Activated CD8-positive, alpha-beta memory T cell treated with anti-CD3 and anti-CD28 coated beads, Interleukin-2, amount 50 U/mL, for 24 hours (primary cell): ENCODE measurements around the gene SLC9A5.

Source experiments
- DNase-seq: peaks from one replicate; pipeline ENCODE4 v3.0.0-alpha.2; 2020; ENCODE audit errors: extremely low read depth

The SLC9A5 gene

DNA sequence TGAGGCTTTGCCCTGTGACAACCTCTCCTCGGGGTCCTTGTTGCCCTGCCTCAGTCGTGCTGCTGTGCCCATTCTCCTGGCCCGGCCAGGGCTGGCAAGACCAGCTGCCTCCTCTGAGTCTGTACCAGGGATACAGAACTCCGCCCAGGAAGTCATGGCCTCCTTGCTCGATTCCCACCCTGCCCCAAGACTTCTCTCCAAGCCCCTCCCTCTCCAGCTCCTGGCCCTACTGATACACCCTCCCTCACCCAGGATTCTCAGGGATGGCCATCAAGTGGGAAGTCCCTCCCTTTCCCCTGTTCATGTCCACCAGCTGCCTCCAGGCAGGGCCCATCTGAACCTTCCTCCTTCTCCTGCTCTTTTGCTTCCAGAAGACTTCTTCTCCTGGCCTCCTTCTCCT lies 33.1 kb upstream of the SLC9A5 start:
- DNase-seq: no peak

DNA sequence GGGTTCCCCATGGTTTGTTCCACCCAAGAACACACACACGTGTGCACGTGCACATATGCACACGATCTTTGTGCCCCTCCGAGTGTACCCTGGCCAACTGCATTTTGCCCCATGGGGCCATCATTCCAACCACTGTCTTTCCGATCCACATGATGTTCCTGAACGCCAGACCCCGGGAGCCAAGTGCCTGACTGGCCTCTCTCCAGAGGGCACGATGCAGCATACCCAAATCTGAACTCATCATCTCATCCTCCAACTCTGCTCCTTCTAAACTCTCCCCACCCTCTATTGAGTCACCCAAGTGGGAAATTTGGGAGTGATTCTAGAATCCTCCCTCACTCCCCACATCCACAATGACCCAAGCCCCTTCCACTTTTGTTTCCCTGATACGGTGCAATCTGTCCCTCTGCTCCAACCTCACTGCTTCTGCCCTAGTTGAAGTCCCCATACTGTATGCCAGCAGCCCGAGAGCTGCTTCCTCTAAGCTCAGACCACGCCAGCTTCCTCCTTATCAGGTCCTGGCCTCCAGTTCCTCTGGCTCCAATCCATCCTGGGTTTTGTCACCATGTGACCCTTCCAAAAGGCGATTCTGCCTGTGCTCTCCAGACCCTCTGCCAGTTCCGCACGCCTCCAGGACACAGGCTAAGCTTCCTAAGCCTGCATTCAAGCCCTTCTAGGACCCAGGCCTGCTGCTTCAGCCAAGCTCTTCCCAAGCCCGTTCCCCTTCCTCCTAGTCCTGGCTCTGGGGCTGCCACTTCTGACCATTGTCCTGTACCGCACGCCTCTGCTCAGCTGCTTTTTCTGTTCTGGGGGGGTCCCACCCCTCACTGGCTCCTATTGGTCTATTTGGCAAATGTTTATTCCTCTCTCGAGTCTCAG lies 31.9 kb upstream of the SLC9A5 start:
- DNase-seq: no peak

DNA sequence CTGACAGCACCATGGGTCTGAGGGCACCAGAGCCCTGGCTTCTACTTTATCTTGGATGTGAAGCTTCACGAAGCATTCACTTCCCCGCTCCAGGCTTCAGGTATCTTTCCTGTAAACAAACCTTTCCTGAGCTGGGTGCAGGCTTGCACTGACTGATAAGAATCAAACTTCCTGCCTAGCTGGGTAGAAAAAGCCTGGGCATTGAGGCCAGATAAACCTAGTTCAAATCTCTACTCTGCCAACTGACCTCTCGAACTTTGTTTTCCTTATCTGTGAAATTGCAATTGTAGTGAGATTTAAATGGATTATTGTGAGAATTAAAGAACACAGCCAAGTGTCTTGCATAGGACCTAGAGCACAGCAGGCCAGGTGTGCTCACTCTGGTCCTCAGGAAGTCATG lies 24.8 kb upstream of the SLC9A5 start:
- no peak for DNase-seq

DNA sequence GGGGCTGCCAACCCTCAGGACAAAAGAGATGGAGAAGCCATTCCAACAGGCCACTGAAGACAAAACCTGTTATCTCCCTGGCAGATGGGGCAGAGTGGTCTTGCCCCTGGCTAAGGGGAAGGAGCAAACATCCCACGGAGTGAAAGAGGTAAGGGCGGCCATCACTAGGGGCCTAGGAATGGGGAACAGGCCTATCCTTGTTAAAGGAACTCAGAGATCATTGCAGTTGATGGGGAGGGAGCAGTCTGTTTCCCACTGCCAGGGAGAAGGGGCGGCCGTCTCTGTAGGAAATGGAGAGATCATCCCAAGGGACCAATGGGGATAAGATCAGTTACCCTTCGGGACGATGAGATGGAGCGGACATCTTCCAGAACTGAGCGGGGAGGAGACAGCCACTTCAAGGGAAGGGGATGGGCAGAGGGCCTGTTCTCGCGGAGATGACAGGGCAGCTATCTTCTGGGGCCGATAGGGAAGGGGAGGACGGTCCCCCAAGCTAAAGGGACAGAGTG lies 22.4 kb upstream of the SLC9A5 start:
- no peak for DNase-seq

DNA sequence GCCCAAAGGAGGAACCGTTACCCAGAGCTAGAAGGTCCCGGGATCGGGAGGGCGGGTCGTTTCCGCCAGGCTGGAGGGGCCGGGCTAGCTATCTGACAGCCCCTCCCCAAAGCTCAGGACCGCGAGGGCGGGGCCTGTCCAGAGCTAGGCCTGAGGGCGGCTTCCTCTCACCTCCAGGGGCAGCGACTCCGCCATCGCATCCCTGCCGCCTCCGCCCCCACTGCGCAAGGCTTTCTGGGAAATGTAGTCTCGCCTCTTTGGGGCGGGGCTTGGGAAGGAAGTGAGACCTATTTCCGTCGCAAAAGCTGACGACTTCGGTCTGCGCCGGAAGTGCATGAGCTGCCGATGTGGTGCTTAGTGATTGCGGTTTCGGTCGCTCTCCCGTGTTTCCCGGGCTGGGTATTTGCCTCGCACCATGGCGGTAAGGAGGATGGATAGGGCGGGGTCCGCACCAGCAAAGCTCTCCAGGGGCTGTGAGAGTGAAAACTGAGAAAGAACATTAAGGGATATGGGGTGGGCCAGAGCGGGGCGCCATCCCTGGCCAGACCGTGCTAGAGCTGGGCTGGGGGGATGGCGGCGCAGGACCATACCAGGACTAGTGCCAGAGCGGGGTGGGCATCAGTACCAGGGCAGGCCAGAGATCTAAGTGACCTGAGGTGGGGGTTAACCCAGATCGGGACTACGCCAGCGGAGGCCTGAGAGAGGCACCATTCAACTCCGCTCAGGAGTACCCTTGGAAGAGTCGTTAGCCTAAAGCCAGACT lies 21.8 kb upstream of the SLC9A5 start, which contains the start of gene TMEM208:
TMEM208 (plus strand) TSS at position 327 of the 763 bp plus-strand sequence; CDS start at position 416, 89 bp downstream.
- DNase-seq: peak; percentile 98

DNA sequence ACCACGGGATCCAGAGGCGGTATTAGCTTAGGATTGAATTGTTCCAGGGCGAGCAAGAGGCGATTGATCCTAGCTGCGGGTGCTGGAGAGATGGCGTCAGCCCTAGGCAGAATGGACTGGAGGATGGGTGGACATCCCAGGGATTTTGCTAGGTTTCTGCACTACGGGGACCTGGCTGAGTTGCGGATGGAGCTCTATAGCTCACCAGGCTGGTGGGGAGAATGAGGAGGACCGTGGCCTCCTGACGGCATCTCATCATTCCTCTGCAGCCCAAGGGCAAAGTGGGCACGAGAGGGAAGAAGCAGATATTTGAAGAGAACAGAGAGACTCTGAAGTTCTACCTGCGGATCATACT lies 21.2 kb upstream of the SLC9A5 start:
- no peak for DNase-seq

DNA sequence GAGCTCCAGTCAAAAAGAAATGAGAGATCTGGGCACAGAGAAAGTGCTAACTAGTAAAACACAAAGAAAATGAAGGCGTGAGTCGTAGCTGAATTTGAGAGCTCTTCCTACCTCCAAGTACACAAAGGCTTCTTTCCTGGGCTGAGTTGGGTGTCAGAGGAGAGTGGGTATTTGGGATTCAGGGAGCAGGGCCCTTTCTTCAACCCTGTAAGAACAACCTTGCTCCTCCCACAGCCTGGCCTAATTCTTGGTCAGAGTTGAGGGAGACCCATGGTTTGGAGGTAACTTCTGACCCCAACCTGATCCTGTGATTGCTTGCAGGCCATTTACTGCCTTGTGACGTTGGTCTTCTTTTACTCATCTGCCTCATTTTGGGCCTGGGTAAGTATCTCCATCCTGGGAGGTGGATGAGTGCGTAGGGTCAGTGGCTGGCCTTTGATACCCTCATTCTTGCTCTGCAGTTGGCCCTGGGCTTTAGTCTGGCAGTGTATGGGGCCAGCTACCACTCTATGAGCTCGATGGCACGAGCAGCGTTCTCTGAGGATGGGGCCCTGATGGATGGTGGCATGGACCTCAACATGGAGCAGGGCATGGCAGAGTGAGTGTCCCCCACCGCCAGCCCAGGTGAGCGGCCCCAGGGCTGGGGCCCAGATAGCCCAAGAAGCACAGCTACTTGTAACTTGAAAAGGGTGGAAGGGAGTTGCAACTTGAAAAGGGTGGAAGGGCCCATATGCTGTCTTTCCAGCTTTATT lies 20.6 kb upstream of the SLC9A5 start:
- no peak for DNase-seq

DNA sequence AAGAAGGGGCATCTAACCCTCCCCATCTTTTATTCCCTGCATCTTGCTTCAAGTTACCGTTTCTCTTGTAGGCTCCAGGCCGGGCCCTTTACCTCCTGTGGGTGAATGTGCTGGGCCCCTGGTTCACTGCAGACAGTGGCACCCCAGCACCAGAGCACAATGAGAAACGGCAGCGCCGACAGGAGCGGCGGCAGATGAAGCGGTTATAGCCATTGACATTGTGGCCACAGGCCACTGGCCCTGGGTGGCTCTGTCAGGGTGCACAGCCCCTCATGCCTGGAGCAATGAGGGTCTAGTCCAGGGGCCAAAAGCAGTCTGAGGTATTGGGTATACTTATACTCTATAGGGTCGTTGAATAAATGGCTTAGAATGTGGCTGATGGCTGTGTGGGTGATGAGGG lies 19.9 kb upstream of the SLC9A5 start:
- DNase-seq: no peak

DNA sequence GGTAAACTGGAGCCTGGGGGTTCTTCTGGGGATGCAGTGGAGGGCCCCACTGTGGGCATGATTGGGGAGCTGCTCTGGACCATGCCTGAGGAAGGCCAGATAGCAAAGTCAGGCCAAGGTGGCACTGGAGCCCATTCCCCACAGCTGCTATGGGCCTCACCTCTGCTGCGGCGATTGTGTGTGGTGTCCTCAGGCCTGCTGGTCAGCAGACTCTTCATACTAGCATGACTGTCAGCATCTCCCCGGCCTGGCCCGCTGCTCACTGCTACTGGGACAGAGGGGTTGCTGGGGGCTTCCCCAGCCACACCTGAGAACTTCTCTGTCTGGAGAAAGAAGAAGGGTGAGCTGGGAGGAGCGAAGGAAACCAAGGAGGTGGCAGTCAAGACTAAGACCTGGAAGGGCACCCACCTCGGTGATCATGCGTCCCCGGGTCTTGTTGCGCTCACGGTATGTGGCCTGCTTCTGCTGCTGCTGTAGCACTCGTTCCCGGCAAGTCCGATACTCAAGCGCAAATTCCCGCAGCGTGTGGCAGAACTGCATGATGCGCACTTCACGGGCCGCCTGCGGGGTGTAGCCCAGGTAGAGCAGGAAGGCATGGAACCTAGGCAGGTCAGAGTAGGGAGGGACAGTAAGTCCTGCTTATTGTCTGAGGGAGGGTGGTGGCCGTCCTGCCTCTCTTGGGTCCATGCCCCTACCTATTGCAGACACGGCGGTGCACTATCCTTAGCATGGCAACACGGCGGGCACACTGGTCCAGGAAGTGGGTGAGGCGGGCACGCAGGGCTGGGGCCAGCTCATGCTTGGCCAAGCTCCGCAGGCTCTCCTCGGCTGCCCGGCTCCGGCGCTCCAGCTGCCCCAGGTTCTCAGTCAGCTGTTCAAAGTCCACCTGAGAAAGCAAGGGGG lies 18.6 kb upstream of the SLC9A5 start:
- no peak for DNase-seq

DNA sequence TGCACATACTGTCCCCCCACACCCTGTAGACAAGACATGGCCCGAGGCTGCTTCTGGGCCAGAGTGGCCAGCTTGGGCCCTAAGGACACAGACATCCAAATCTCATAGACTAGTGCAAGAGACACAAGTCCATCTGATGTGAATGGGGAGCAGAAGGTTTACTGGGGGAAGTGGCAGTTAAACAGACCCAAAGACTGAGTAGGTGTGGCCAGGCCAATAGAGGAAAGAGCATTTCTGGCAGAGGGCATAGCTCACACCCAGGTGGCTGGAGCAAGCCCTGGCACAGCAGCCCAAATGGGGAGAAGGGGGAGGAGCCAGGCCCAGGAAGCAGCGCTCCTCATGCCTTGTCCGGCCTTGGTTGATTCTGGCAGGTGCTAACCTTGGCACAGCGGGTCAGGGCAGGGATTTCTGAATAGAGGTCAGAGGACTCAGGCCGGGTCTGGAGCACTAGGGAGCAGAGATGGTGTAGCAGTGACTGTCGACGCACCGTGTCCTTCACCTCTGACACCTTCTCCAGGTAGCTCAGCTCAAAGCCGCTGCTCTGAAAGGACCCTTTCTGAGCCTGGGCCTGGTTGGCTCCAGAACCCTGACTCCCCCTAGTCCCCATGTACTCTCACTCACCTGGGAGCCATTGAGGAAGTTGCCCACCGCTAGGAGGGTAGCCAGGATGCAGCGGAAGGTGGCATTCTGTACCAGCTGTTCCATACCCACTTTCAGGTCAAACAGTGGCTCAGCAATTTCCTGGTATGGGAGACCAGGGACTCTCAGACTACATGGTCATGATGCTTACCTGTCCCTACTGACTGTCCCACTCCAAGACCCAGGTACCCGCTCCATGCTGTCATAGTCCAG lies 17.7 kb upstream of the SLC9A5 start:
- no peak for DNase-seq

DNA sequence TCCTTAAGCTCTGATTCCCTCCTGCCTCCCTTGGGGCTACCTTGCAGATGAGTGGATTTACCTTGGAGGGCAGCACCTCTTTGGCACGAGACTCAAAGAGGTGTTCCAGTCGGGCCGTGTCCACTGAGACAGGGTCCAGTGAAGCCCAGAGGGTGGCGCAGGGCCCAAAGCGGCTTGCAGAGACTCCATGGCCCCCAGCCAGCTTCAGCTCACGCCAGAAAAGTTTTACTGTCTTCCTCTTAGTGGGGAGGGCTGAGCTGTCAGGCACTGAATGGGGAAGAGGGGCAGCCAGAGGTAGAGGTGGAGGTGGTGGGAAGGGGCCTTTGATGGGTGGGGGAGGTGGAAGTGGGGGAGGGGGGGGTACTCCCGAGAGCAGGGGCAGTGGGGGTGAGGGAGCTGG lies 15.2 kb upstream of the SLC9A5 start:
- DNase-seq: no peak

DNA sequence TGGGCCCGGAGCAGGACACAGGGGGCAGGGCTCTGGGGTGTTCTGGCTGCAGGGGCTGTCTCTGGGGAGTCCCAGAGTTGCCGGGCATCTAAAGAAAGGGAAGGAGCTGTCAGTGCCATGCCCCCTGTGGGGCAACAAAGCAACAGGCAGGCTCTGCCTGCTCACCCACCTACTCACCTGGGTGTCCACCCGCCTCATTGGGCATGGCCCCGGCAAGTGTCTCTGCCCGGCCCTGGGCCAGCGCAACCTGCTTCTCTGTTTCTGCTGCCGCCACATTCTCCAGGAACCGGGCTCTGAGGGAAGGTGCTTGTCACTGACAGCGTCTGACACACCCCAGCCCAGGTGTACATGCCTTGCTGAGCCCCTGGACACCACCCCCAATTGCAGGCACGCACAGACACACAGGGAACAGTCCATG lies 14.6 kb upstream of the SLC9A5 start:
- DNase-seq: no peak

DNA sequence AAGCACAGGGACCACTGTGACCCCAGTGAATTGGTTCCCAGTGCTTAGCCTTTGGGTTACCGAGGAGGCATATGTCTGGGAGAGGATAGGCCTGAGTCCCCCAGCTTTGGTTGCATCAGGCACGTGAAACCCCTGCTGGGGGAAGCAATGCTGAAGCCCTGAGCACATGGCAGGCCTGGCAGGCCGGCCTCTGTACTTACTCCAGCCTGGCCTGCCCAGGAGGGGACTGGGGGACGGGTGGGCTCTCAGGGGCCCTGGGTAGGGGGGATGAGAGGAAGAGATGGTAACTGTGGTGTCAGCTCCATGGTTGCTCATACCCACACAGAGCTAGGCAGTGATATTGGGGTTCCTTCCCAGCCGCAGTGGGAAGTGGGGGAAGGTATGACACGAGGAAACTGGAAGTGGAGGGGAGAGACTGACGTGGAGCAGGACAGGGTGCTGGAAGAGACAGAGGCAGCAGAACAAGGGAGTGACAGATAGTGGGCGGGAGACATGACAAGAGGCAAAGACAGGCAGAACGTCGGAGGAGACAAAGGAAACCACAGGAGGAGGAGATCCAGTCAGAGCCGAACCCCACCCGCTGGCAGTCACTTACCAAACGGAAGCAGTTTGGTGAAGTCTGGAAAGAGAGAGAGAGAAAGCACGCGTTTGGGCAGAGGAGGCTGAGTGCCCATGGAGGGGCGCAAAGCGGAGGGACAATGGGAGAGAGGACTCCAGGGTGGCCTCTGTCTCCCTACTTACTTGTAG lies 12.8 kb upstream of the SLC9A5 start:
- no peak for DNase-seq

DNA sequence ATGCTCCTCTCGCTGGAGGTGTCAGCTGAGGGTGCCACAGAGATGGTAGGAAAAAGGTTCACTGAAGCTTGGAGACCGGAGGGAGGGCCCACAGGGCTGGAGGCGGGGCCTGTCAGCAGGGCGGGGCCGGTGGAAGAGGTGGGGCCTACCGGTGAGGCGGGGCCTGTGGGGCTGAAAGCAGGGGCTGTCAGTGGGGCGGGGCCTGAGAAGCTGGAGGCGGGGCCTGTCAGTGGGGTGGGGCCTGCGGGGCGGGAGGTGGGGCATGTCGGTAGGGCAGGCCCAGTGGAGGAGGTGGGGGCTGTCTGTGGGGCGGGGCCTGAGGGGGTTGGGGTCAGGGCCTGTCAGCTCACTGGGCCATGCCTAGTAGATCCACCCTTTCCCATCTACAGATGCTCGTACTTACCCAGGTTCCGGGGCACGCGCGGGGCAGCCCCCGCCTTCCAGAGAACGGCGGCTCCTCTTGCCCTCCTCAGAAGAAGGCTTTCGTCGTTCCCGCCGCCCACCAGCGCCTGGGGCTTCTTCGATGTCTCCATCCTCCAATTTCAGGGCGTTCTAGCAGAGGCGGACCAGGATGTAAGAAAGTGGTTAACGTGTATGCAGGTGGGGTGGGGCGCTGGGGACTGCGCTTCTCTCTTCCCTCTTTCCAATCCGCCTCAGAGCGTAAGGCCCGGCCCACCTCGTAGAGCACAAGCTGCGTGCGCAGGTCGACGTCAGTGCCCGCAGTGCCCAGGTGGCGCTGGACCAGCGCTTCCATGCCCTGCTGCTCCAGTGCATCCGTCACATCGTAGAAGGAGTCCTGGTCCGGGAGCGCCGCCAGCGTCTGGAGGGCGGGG lies 12.0 kb upstream of the SLC9A5 start:
- no peak for DNase-seq

DNA sequence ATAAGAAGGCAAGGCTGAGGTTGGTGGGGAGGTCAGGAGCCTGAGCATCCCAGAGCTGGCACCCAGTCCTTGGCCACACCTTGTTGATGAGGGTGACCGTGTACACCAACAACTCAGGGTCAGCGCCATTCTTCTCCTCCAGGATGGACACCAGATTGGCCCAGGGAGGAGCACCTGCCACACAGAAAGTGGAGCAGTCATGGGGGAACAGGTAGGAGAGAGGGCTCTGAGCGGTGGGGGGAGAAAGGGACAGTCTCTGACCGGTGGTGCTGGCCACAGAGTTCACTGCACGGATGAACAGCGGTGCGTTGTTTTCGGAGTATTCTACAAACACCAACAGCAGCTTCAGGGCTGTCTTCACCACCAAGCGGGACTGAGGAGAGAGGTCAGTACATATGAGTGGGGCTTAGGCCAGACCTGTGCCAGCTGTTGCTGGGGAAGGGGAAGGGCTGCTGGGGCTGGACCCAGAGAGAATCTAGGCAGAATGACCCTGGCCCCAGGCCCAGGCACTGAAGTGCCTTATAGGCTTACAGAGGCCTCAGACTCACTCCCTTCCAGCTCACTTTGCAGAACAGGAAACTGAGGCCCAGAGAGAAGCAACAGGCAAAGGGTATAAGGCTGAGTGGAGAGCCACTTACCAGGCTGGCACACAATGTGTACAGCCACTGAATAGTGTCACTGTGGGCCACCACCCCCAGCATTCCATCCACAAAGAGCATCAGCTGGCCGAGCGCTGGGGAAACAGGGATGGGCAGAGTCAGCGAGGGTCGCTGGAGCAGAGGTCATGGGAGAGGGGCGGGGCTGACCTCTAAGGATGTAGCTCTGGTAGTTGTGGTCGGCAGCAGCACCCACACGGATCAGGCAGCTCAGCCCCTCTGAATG lies 11.1 kb upstream of the SLC9A5 start:
- DNase-seq: no peak

DNA sequence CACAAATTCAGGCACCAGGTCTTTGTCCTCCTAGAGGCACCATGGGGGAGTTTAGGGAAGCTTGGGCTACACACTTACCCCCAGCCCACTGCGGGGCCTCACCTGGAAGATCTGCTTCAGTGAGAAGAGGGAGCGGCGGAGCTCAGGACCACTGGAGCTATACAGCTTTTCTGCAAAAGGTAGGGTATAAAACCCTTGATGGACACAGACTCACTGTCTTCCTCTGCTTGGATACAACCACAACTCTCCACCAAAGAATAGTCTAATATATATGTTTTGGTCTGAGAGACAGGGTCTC lies 10.6 kb upstream of the SLC9A5 start:
- DNase-seq: no peak

DNA sequence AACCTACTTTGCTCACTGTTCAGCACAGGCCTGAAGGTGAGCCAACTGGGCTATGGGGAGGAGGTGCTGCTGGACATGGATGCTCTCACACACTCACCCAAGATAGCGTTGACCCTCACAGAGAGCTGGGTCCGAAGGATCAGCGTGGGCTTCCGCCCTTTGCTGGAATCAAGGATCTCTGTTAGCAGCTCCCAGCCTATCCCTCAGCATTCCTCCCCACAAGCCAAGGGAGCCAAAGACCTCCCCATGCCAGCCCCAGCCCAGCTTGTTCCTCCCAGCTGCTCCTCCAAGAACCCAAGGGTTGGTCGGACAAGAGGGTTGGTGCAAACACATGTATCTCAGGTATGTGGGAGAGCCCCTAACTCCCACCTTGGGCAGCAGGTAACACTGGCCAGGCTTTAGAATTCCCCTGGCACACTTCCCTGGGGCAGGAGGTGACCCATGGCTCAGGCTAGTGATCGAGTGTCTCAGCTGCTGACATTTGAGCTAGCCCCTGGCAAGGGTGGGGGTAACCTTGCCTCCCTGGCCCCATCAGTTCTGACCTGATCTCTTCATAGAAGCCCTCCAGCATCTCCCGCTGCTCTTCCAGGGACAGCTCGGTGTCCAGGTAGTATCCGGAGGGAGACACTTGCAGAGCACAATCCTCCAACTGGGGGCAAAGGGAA lies 9.8 kb upstream of the SLC9A5 start:
- no peak for DNase-seq
